ENCODE measurements around the gene WDR7.

Gene WDR7

GRCh38 chr18:56748698-56749268 is 97.6 kb downstream of the WDR7 start:
- Mint-ChIP-seq H3K9me3 (no peaks in the 10 kb centered on the region), H3K27ac (no peak overlapping the region), H3K4me3 (no peak overlapping the region), H3K4me1 (ENCODE audit: low read depth) (peaks cover 4% of the 10 kb centered on the region), H3K27me3 (no peaks in the 10 kb centered on the region), H3K36me3 (ENCODE audit: low read depth) (peaks cover 6% of the 10 kb centered on the region)
- intact Hi-C loops (cut with micrococcal nuclease), result loop anchor here (5.0 kb wide), 1 partner anchor 814 kb away; no protein-coding TSS in a partner anchor

- Mint-ChIP-seq H3K27ac (no peak overlapping the region), H3K36me3 (ENCODE audit: low read depth) (peaks cover 12% of the 10 kb centered on the region), H3K4me3 (no peak overlapping the region), H3K9me3 (no peaks in the 10 kb centered on the region), H3K4me1 (ENCODE audit: low read depth) (peaks cover 7% of the 10 kb centered on the region), H3K27me3 (no peaks in the 10 kb centered on the region)
- intact Hi-C loops (cut with micrococcal nuclease), result no loop called here
Measured at GRCh38 chr18:56756966-56757365, 105.8 kb downstream of the WDR7 start.

- Mint-ChIP-seq H3K9me3 (no peaks in the 10 kb centered on the region), H3K27me3 (no peaks in the 10 kb centered on the region), H3K27ac (no peak overlapping the region), H3K4me3 (no peak overlapping the region), H3K36me3 (ENCODE audit: low read depth) (peaks cover 46% of the 10 kb centered on the region), H3K4me1 (ENCODE audit: low read depth) (no peaks in the 10 kb centered on the region)
- intact Hi-C loops (cut with micrococcal nuclease), result no loop called here
Measured at GRCh38 chr18:56770097-56770496, 118.9 kb downstream of the WDR7 start.

GRCh38 chr18:56770873-56771272 is 119.7 kb downstream of the WDR7 start:
- intact Hi-C loops (cut with micrococcal nuclease), result no loop called here
- Mint-ChIP-seq H3K27ac (no peak overlapping the region), H3K27me3 (no peaks in the 10 kb centered on the region)

GRCh38 chr18:56775701-56776100 is 124.5 kb downstream of the WDR7 start:
- Mint-ChIP-seq H3K27me3 (no peaks in the 10 kb centered on the region), H3K4me1 (ENCODE audit: low read depth) (no peaks in the 10 kb centered on the region), H3K4me3 (no peak overlapping the region), H3K36me3 (ENCODE audit: low read depth) (peaks cover 26% of the 10 kb centered on the region), H3K9me3 (no peaks in the 10 kb centered on the region), H3K27ac (no peak overlapping the region)
- intact Hi-C loops (cut with micrococcal nuclease), result no loop called here

More at GRCh38 chr18:56770873-56771272, 119.7 kb downstream of the WDR7 start:
- Mint-ChIP-seq H3K4me3 (no peak overlapping the region), H3K36me3 (ENCODE audit: low read depth) (peaks cover 44% of the 10 kb centered on the region), H3K4me1 (ENCODE audit: low read depth) (no peaks in the 10 kb centered on the region), H3K9me3 (no peaks in the 10 kb centered on the region)

DNA sequence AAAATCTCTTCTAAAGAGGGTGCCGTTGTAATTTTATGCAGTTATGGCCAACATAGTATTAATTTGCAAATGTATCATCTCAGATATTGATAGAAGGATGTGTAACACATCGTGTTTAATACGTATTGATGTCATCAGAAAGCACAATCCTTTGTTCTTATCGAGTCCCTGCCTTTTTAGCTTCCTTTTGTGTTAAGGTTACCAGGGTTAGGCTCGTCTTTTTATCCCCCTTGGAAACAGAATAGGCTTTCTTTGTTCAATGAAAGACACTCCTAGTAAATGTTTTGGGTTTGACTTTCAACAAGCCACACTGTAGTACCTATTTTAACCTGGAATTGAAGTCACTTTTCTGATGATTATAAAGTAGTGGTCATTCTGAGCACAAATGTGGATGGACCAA is 136.2 kb downstream of the WDR7 start:
- Mint-ChIP-seq H3K4me3 (no peak overlapping the region), H3K27me3 (no peaks in the 10 kb centered on the region), H3K27ac (no peak overlapping the region), H3K9me3 (no peaks in the 10 kb centered on the region), H3K4me1 (ENCODE audit: low read depth) (no peaks in the 10 kb centered on the region), H3K36me3 (ENCODE audit: low read depth) (peaks cover 39% of the 10 kb centered on the region)
- intact Hi-C loops (cut with micrococcal nuclease), result no loop called here

DNA sequence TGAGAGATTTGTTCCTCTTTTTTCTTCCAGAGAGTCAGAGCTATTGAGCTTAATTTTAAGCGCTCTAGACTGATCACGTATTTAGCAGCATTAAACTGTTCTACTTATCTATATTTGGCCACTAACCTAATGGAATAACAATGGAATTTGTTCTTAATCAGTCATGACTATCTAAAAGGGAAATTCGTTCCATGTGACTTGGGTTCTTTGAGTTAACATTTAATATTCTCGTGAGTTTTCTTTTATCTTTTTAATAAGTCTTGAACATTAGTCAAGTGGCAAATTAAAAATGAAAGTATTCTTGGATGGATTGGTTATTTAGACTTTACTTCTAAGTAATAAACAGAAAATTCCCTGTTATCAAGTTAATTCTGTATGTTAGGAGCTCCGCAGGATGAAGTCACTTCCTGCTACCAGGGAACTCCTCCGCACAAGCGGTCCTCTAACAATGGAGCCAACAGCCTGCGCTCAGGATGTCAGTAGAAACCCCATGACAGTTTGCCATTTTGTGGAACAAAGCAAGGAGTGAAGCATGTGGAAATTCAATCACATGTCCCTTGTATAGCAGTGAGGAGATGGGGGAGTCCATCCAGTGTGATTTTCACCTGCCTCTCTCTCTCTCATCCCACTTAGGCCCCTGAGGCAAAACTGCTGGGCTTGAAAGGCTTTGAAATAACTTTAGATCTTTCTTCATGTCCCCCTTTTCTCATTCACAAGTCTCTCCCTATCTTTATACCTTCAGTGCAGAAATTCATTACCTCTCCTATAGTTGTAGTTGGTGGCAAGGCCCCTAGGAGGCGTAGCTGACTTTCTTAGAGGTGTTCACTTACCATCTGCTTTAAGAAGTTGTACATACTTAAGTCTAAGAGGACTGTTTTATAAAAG is 138.1 kb downstream of the WDR7 start:
- H3K4me1 Mint-ChIP-seq (ENCODE audit: low read depth), result no peaks in the 10 kb centered on the region
- intact Hi-C loops (cut with micrococcal nuclease), result no loop called here
- H3K4me3 Mint-ChIP-seq, result no peak overlapping the region
- no peaks in the 10 kb centered on the region for H3K9me3 Mint-ChIP-seq
- H3K27ac Mint-ChIP-seq, result no peak overlapping the region
- peaks cover 38% of the 10 kb centered on the region for H3K36me3 Mint-ChIP-seq (ENCODE audit: low read depth)
- H3K27me3 Mint-ChIP-seq, result no peaks in the 10 kb centered on the region

- Mint-ChIP-seq H3K27ac (no peak overlapping the region), H3K4me3 (no peak overlapping the region), H3K27me3 (no peaks in the 10 kb centered on the region), H3K4me1 (ENCODE audit: low read depth) (no peaks in the 10 kb centered on the region), H3K36me3 (ENCODE audit: low read depth) (peaks cover 34% of the 10 kb centered on the region), H3K9me3 (no peaks in the 10 kb centered on the region)
- intact Hi-C loops (cut with micrococcal nuclease), result no loop called here
Measured at GRCh38 chr18:56789889-56790180, 138.7 kb downstream of the WDR7 start.

DNA sequence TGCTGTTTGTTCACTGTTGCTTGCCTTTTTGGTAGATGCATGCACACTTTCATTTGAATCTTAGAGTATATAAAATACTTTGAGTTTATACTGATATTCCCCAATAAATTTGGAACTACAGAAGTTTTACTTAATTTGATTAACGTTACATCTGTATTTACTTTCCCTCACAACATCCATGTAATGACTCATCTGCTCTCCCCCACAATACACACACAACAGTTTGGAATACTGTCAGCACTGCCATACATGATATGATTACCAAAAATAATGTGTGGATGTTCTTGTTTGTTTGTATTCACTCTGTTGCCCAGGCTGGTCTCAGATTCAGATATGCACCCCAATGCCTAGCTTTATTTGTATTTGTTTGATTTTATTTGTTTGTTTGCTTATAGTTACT is 144.2 kb downstream of the WDR7 start:
- Mint-ChIP-seq H3K9me3 (no peaks in the 10 kb centered on the region), H3K27me3 (no peaks in the 10 kb centered on the region), H3K4me3 (no peak overlapping the region), H3K36me3 (ENCODE audit: low read depth) (peaks cover 16% of the 10 kb centered on the region), H3K27ac (no peak overlapping the region), H3K4me1 (ENCODE audit: low read depth) (no peaks in the 10 kb centered on the region)
- intact Hi-C loops (cut with micrococcal nuclease), result no loop called here

DNA sequence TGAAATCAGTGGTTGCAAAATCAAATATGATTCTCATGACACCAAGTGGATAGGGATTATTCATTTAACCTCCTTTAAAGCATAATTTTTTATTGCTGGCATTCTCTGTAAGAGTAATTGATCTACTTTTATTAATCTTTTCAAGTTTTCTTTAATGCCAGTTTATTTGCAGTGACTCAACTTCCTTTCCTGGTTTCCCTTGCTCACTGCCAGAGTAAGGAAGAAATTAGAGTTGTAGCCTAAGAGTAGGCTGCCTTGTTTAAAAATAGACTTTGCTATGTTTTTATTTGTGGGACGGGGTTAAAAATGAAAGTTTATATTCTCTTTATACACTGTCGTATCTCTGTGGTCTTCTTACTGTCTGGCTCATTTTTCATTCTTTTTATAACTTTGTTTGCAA is 148.6 kb downstream of the WDR7 start:
- no peak overlapping the region for H3K4me3 Mint-ChIP-seq
- intact Hi-C loops (cut with micrococcal nuclease), result no loop called here

GRCh38 chr18:56803051-56803450 is 151.9 kb downstream of the WDR7 start:
- Mint-ChIP-seq H3K9me3 (no peaks in the 10 kb centered on the region), H3K4me3 (no peak overlapping the region), H3K27me3 (no peaks in the 10 kb centered on the region), H3K4me1 (ENCODE audit: low read depth) (peaks cover 4% of the 10 kb centered on the region), H3K36me3 (ENCODE audit: low read depth) (peaks cover 22% of the 10 kb centered on the region), H3K27ac (no peak overlapping the region)
- intact Hi-C loops (cut with micrococcal nuclease), result no loop called here

More for the DNA sequence above, 148.6 kb downstream of the WDR7 start:
- H3K27ac Mint-ChIP-seq, result no peak overlapping the region
- H3K36me3 Mint-ChIP-seq (ENCODE audit: low read depth), result peaks cover 13% of the 10 kb centered on the region
- no peaks in the 10 kb centered on the region for H3K9me3 Mint-ChIP-seq
- no peaks in the 10 kb centered on the region for H3K4me1 Mint-ChIP-seq (ENCODE audit: low read depth)
- no peaks in the 10 kb centered on the region for H3K27me3 Mint-ChIP-seq

DNA sequence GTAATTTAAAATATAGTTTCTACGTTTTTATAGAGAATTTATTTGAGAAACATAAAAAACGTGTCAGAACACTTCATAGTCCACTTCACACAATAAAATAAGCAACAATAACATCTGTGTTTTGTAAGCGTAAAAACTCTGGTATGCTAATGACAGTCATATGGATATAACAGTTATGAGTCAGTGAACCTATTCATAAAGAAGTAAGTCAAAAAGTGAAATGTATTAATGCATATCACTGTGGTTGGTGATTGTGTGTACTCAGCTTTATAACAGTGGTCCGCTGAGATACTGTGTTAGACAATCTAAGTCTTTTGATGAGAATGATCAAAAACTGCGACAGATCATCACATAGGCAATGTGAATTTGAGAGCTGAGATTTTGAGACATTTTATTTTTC is 153.2 kb downstream of the WDR7 start:
- intact Hi-C loops (cut with micrococcal nuclease), result no loop called here
- Mint-ChIP-seq H3K4me3 (no peak overlapping the region), H3K9me3 (no peaks in the 10 kb centered on the region), H3K4me1 (ENCODE audit: low read depth) (peaks cover 5% of the 10 kb centered on the region), H3K27ac (no peak overlapping the region), H3K36me3 (ENCODE audit: low read depth) (peaks cover 22% of the 10 kb centered on the region), H3K27me3 (no peaks in the 10 kb centered on the region)

- Mint-ChIP-seq H3K27ac (no peak overlapping the region), H3K27me3 (no peaks in the 10 kb centered on the region), H3K36me3 (ENCODE audit: low read depth) (peaks cover 21% of the 10 kb centered on the region), H3K4me3 (no peak overlapping the region), H3K4me1 (ENCODE audit: low read depth) (peaks cover 5% of the 10 kb centered on the region), H3K9me3 (no peaks in the 10 kb centered on the region)
- intact Hi-C loops (cut with micrococcal nuclease), result no loop called here
Measured at GRCh38 chr18:56807901-56808300, 156.7 kb downstream of the WDR7 start.

DNA sequence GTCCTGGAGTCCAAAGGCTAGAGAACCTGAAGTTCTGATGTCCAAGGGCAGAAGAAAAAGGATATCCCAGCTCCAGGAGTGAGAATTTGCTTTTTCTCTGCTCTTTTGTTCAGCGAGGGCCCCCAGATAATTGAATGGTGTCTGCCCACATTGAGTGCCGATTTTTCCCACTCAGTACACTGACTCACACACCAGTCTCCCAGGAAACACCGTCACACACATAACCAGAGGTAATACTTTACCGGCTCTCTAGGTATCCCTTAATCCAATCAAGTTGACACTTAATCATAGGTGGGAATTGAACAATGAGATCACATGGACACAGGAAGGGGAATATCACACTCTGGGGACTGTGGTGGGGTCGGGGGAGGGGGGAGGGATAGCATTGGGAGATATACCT is 161.5 kb downstream of the WDR7 start:
- H3K27ac Mint-ChIP-seq, result no peak overlapping the region
- intact Hi-C loops (cut with micrococcal nuclease), result no loop called here
- no peaks in the 10 kb centered on the region for H3K9me3 Mint-ChIP-seq
- H3K27me3 Mint-ChIP-seq, result no peaks in the 10 kb centered on the region
- H3K4me1 Mint-ChIP-seq (ENCODE audit: low read depth), result peaks cover 4% of the 10 kb centered on the region
- H3K36me3 Mint-ChIP-seq (ENCODE audit: low read depth), result peaks cover 17% of the 10 kb centered on the region
- H3K4me3 Mint-ChIP-seq, result no peak overlapping the region

GRCh38 chr18:56815926-56816325 is 164.8 kb downstream of the WDR7 start:
- Mint-ChIP-seq H3K4me3 (no peak overlapping the region), H3K27me3 (no peaks in the 10 kb centered on the region), H3K36me3 (ENCODE audit: low read depth) (peaks cover 13% of the 10 kb centered on the region), H3K4me1 (ENCODE audit: low read depth) (no peaks in the 10 kb centered on the region), H3K9me3 (no peaks in the 10 kb centered on the region), H3K27ac (no peak overlapping the region)
- intact Hi-C loops (cut with micrococcal nuclease), result no loop called here

Data from dendritic cell treated with granulocyte-macrophage colony-stimulating factor and Interleukin-4, amounts not matched to agents 40 ng/mL and 50 ng/mL, for 4 days (primary cell).